NCI-H2227 (cell line): Measurements from ENCODE around the gene SPI1.
A peak's percentile ranks its signal among the peaks of the same experiment; 100 is the strongest.

Source experiments
- DNase-seq: peaks from one replicate; lab custom pipeline; 2025; ENCODE audit not compliant: unreplicated experiment; lab: John Stamatoyannopoulos, UW

Gene SPI1

GRCh38 chr11:47389577-47390421 is 11.5 kb upstream of the SPI1 start:
- no peak for DNase-seq

GRCh38 chr11:47388697-47389576 is 10.6 kb upstream of the SPI1 start:
- no peak for DNase-seq

GRCh38 chr11:47387944-47388696 is 9.8 kb upstream of the SPI1 start:
- DNase-seq = no peak

GRCh38 chr11:47384498-47384897 is 6.2 kb upstream of the SPI1 start:
- DNase-seq = no peak

- no peak for DNase-seq
Measured at GRCh38 chr11:47383071-47383470, 4.7 kb upstream of the SPI1 start.

GRCh38 chr11:47380078-47380477 is 1.7 kb upstream of the SPI1 start:
- no peak for DNase-seq

GRCh38 chr11:47379317-47379716 is 970 bp upstream of the SPI1 start:
- no peak for DNase-seq

GRCh38 chr11:47378836-47379170 is 456 bp upstream of the SPI1 start:
- DNase-seq = no peak

- no peak for DNase-seq
Measured at GRCh38 chr11:47377571-47378009, 757 bp downstream of the SPI1 start.

- DNase-seq = no peak
Measured at GRCh38 chr11:47376525-47377371, 1.6 kb downstream of the SPI1 start.

- DNase-seq = no peak
Measured at GRCh38 chr11:47376107-47376524, 2.2 kb downstream of the SPI1 start.

- DNase-seq = no peak
Measured at GRCh38 chr11:47375546-47376085, 2.7 kb downstream of the SPI1 start.

- DNase-seq = no peak
Measured at GRCh38 chr11:47375020-47375419, 3.3 kb downstream of the SPI1 start.

GRCh38 chr11:47374720-47375019 is 3.7 kb downstream of the SPI1 start:
- DNase-seq = no peak

- DNase-seq = peak; percentile 66
Measured at GRCh38 chr11:47373876-47374719, 4.2 kb downstream of the SPI1 start.

- DNase-seq = no peak
Measured at GRCh38 chr11:47372422-47372821, 5.9 kb downstream of the SPI1 start.

- DNase-seq = no peak
Measured at GRCh38 chr11:47369676-47370075, 8.7 kb downstream of the SPI1 start.

GRCh38 chr11:47366020-47366490 is 12.3 kb downstream of the SPI1 start:
- DNase-seq = no peak

- no peak for DNase-seq
Measured at GRCh38 chr11:47361419-47361818, 16.9 kb downstream of the SPI1 start.
